Sigmoid colon (tissue), 7 donors: ENCODE results near the gene CTCF. TPM values are rescaled to one million over a fixed set of nuclear protein-coding genes. Genes with fewer than 3 reads are reported as not detected.

Source experiments
- DNase-seq: peaks from one replicate; pipeline ENCODE4 v3.0.0-alpha.2; 2019
- H3K27ac ChIP-seq, 4 donors: fragments of 200-600 bp; sonication (generic); one replicate each; pipeline ENCODE4 v1.5.1; 2016 to 2019; ENCODE audit warnings: mild to moderate bottlenecking in 1 of 4
- H3K27me3 ChIP-seq, 3 donors: fragments of 200-600 bp; sonication (generic); one replicate each; pipeline ENCODE4 v1.5.1; 2019; ENCODE audit warnings: mild to moderate bottlenecking in 1 of 3
- H3K36me3 ChIP-seq, 4 donors: fragments of 200-600 bp; sonication (generic); one replicate each; pipeline ENCODE4 v1.5.1; 2016 to 2019
- H3K4me1 ChIP-seq, 4 donors: fragments of 200-600 bp; sonication (generic); one replicate each; pipeline ENCODE4 v1.5.1; 2017 to 2019
- H3K4me3 ChIP-seq, 4 donors: fragments of 200-600 bp; sonication (generic); one replicate each; pipeline ENCODE4 v1.5.1; 2017 to 2019; ENCODE audit warnings: mild to moderate bottlenecking in 2 of 4, moderate library complexity in 1 of 4
- H3K9me3 ChIP-seq, 4 donors: fragments of 200-600 bp in 3 of 4; sonication (generic) in 3 of 4; one replicate each; pipeline versions ENCODE4 v1.5.1 to v1.6.1; 2013 to 2019
- CTCF ChIP-seq, 4 experiments: fragments of 450-650 bp in 3 of 4; fragments of 200-600 bp in 1 of 4; IDR thresholded peaks; one replicate each; pipeline ENCODE4 v1.5.1; 2016 to 2019; ENCODE audit warnings: antibody characterized with exemption in 4 of 4, mild to moderate bottlenecking in 3 of 4, moderate library complexity in 2 of 4
- EP300 ChIP-seq, 4 donors: sonication (generic); formaldehyde crosslinking; IDR thresholded peaks; one replicate each; pipeline ENCODE4 v1.6.1; 2017; ENCODE audit warnings: antibody characterized with exemption in 4 of 4
- POLR2A ChIP-seq, 2 donors: fragments of 450-650 bp; IDR thresholded peaks; one replicate each; pipeline ENCODE4 v1.6.1; 2016; ENCODE audit warnings: antibody characterized with exemption in 2 of 2, mild to moderate bottlenecking in 2 of 2, moderate library complexity in 2 of 2
- POLR2AphosphoS5 ChIP-seq, 4 donors: sonication (generic); formaldehyde crosslinking; IDR thresholded peaks; one replicate each; pipeline ENCODE4 v1.6.1; 2017; ENCODE audit warnings: antibody characterized with exemption in 4 of 4
- WGBS, 2 donors: extraction: QIAGEN DNeasy Blood & Tissue Kit; methylation state at CpG; one replicate each; pipeline ENCODE4 v1.1.7; 2013; 5-methylcytosine and 5-hydroxymethylcytosine counted together
- intact Hi-C: fragments of 100-400 bp; cut with DNase I; formaldehyde crosslinking; loops from one replicate; pipeline ENCODE4 v1.15.1; 2023
- polyA plus RNA-seq, 3 donors: library from polyadenylated mRNA; stranded (reverse); fragments of 200-250 nt; gene quantifications; one replicate each; pipeline ENCODE4 v1.2.3, GENCODE V29; 2013
- total RNA-seq, 4 donors: library from RNA; depleted of rRNA; stranded (reverse); fragments of >200 nt; gene quantifications; one replicate each; pipeline ENCODE4 v1.1.0, GENCODE V29; 2016
- donor health status: healthy with polysubstance abuse.
- donor health status: Bipolar disorder and iron deficiency.
- donor health status: healthy.

CTCF gene
- total and polyA plus RNA-seq, 7 donors: 25.8 to 45.7 (median 29.2) TPM

GRCh38 chr16:67662653-67663010, 100.3 kb downstream of the CTCF start:
- peaks cover 6 to 25% (median 7%) of the 10 kb centered on the region in 4 donors for H3K36me3 ChIP-seq
- DNase-seq: no peak
- intact Hi-C loops: no loop called here
- H3K4me3 ChIP-seq: no peak overlapping the region
- no peaks in the 10 kb centered on the region for H3K27me3 ChIP-seq
- H3K9me3 ChIP-seq: no peaks in the 10 kb centered on the region
- TF ChIP-seq POLR2A (IDR thresholded peaks at IDR 0.05): no peak
- TF ChIP-seq POLR2AphosphoS5 (IDR thresholded peaks at IDR 0.05): no peak
- TF ChIP-seq CTCF (IDR thresholded peaks at IDR 0.05): no peak
- no peak for TF ChIP-seq EP300 (IDR thresholded peaks at IDR 0.05)
- peaks cover 0 to 47% (median 43%) of the 10 kb centered on the region in 4 donors for H3K4me1 ChIP-seq
- H3K27ac ChIP-seq: no peak overlapping the region

- peak; percentile 63 for DNase-seq
- 84% methylated on average over 25 of the region's 25 CpGs for WGBS, 2 donors
- peaks cover 6 to 18% (median 7%) of the 10 kb centered on the region in 4 donors for H3K36me3 ChIP-seq
- intact Hi-C loops: no loop called here
- TF ChIP-seq CTCF (IDR thresholded peaks at IDR 0.05): no peak
- TF ChIP-seq POLR2AphosphoS5 (IDR thresholded peaks at IDR 0.05): no peak
- no peak for TF ChIP-seq EP300 (IDR thresholded peaks at IDR 0.05)
- no peak for TF ChIP-seq POLR2A (IDR thresholded peaks at IDR 0.05)
- peaks cover 0 to 54% (median 47%) of the 10 kb centered on the region in 4 donors for H3K4me1 ChIP-seq
- H3K27ac ChIP-seq: no peak overlapping the region
- no peak overlapping the region for H3K4me3 ChIP-seq
- H3K27me3 ChIP-seq: no peaks in the 10 kb centered on the region
- H3K9me3 ChIP-seq: no peaks in the 10 kb centered on the region
Measured at GRCh38 chr16:67663151-67663876, 101.0 kb downstream of the CTCF start.

GRCh38 chr16:67663877-67664222, 101.5 kb downstream of the CTCF start:
- no peak overlapping the region for H3K4me3 ChIP-seq
- peak; percentile 67 for DNase-seq
- TF ChIP-seq EP300 (IDR thresholded peaks at IDR 0.05) (no peak), POLR2AphosphoS5 (IDR thresholded peaks at IDR 0.05) (no peak), CTCF (IDR thresholded peaks at IDR 0.05) (no peak), POLR2A (IDR thresholded peaks at IDR 0.05) (no peak)
- no peaks in the 10 kb centered on the region for H3K27me3 ChIP-seq
- H3K36me3 ChIP-seq: peaks cover 6 to 18% (median 7%) of the 10 kb centered on the region in 4 donors
- peaks cover 0 to 52% (median 45%) of the 10 kb centered on the region in 4 donors for H3K4me1 ChIP-seq
- H3K9me3 ChIP-seq: no peaks in the 10 kb centered on the region
- intact Hi-C loops: no loop called here
- 93 to 95% methylated on average over 6 of the region's 6 CpGs for WGBS, 2 donors
- H3K27ac ChIP-seq: no peak overlapping the region

- TF ChIP-seq POLR2A (IDR thresholded peaks at IDR 0.05) (no peak), CTCF (IDR thresholded peaks at IDR 0.05) (no peak), POLR2AphosphoS5 (IDR thresholded peaks at IDR 0.05) (no peak), EP300 (IDR thresholded peaks at IDR 0.05) (no peak)
- Histone ChIP-seq H3K4me3 (no peak overlapping the region), H3K36me3 (peaks cover 6 to 18% (median 7%) of the 10 kb centered on the region in 4 donors), H3K27me3 (no peaks in the 10 kb centered on the region), H3K27ac (no peak overlapping the region), H3K9me3 (no peaks in the 10 kb centered on the region), H3K4me1 (peaks cover 0 to 48% (median 41%) of the 10 kb centered on the region in 4 donors)
- no peak for DNase-seq
- intact Hi-C loops: no loop called here
- 92% methylated on average over 4 of the region's 4 CpGs for WGBS, 2 donors
Measured at GRCh38 chr16:67664258-67664657, 101.9 kb downstream of the CTCF start.
